GM10266 (cell line): ENCODE measurements around the gene NLRP5.
"Not testable (repeated sequence)": the region's sequence is repeated elsewhere in the genome, so short reads cannot be mapped to it uniquely, and the experiment has no call there.

ENCODE experiments used
- DNase-seq: peaks from one replicate; pipeline ENCODE4 v3.0.0; 2012; ENCODE audit errors: extremely low spot score
- TF ChIP-seq, protein P1 (sequence below): IDR thresholded peaks from 2 replicates; pipeline ENCODE4 v1.5.1; 2012; ENCODE audit warnings: mild to moderate bottlenecking, low read depth; ENCODE audit not compliant: control insufficient read depth, insufficient read depth; ENCODE audit errors: missing control alignments

The NLRP5 gene

DNA sequence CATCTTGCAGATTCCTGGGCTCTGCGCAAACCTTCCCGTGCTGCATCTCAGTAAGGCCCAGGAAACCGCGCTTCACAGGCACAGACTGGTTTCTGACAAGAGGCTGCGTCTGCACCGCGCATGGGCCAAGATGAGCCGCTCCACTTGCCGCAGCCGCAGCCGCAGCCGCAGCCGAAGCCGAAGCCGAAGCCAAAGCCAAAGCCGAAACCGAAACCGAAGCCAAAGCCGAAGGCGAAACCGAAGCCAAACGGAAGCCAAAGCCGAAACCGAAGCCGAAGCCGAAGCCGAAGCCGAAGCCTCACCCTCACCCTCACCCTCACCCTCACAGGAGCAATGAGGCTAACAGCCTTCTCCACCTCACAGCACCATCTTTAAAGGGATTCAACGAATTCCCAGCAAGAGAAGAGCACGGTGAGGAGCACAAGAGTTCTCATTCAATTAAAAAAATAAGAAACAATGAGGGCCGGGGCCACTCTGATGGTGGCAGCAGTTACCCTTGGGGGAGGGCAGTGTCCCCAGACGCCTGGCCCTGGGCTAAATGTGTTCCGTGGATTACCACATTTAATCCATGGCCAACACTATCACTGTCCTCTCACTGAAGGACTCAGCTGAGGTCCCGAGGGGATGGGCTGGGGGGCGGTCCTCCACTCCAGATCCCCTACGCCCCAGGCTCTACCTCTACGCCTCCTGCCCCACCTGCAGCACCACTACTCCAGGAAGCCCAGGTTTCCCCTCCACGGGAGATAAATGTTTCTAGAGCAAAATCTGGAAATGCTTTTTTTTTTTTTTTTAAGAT is 105.4 kb downstream of the NLRP5 start:
- no peak for DNase-seq
- TF ChIP-seq, protein P1, sequence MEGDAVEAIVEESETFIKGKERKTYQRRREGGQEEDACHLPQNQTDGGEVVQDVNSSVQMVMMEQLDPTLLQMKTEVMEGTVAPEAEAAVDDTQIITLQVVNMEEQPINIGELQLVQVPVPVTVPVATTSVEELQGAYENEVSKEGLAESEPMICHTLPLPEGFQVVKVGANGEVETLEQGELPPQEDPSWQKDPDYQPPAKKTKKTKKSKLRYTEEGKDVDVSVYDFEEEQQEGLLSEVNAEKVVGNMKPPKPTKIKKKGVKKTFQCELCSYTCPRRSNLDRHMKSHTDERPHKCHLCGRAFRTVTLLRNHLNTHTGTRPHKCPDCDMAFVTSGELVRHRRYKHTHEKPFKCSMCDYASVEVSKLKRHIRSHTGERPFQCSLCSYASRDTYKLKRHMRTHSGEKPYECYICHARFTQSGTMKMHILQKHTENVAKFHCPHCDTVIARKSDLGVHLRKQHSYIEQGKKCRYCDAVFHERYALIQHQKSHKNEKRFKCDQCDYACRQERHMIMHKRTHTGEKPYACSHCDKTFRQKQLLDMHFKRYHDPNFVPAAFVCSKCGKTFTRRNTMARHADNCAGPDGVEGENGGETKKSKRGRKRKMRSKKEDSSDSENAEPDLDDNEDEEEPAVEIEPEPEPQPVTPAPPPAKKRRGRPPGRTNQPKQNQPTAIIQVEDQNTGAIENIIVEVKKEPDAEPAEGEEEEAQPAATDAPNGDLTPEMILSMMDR, result no peak

DNA sequence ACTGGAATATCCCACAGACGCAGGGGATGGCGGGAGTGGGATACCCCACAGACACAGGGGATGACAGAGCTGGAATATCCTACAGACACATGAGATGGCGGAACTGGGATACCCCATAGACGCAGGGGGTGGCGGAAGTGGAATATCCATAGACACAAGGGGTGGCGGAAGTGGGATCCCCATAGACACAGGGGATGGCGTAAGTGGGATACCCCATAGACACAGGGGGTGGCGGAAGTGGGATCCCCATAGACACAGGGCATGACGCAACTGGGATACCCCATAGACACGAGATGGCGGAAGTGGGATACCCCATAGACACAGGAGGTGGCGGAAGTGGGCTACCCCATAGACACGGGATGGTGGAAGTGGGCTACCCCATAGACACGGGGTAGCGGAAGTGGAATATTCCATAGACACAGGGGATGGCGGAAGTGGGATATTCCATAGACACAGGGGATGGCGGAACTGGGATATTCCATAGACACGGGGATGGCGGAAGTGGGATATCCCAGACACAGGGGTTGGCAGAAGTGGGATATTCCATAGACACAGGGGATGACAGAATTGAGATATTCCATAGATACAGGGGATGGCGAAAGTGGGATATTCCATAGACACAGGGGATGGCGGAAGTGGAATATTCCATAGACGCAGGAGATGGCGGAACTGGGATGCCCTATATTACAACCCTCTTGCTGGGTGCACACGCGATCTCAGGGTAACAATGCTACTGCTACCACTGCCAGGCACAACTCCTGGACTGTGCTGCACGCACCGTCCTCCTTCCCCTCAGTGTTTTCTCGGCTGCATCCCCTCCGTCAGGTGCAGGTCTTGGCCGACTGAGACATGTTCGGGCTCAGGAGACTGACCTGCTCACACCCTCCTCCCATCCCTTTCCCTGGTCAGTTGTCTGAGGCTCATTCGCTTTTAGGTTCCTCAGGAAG is 106.4 kb downstream of the NLRP5 start:
- TF ChIP-seq, protein P1, result no peak
- DNase-seq, result no peak

DNA sequence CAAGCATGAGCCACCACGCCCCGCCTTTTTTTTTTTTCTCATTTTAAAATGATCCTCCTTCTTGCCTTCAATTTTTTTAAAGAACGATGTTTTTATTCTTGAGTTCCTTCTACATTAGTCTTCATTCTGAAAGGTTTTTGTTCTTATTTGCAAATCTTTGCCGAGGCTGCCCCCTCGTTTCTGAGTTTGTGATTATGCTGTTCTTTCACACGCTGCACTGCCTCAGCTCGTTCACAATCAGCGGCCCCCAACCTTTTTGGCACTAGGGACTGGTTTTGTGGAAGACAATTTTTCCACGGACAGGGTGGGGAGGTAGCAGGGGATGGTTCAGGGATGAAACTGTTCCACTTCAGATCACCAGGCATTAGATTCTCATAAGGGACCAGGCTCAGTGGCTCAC is 107.9 kb downstream of the NLRP5 start:
- DNase-seq, result no peak
- TF ChIP-seq, protein P1, result no peak

DNA sequence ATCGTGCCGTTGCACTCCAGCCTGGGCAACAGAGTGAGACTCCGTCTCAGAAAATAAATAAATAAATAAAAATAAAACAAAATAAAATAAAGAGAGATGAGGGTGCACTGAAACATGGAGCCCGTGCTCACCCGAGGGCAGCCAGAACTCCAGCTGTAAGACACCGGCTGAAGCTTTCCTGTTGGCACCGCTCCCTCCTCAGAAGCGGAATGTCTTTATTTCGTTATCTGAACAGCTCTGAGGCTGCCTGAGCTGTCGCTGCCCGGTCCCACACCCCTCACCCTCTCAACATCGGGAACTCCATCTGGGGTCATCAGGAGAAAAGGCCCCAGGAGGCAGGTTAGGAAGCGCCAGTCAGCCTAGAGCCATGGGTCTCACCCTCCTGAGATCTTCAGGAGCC is 110.1 kb downstream of the NLRP5 start:
- no peak for DNase-seq
- TF ChIP-seq, protein P1, result no peak

DNA sequence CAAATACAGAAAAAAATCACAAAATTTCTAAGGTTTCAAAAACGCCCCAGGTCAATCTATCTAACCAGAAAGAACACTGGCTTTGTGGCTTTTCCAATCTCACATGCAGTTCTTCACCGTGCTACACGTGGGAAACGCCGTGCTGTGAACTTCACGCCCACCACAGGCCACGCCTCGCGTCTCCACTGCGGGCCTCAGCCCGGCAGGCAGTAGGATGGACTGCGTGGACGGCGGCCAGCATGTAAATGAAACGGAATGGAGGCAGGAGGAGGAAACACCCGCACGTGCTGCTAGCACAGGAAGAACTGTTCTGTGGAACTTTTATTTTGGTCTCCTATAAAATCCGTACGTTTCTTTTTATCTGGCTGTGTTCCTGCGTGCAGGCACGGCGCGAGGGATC is 110.7 kb downstream of the NLRP5 start:
- TF ChIP-seq, protein P1, result no peak
- DNase-seq, result no peak

DNA sequence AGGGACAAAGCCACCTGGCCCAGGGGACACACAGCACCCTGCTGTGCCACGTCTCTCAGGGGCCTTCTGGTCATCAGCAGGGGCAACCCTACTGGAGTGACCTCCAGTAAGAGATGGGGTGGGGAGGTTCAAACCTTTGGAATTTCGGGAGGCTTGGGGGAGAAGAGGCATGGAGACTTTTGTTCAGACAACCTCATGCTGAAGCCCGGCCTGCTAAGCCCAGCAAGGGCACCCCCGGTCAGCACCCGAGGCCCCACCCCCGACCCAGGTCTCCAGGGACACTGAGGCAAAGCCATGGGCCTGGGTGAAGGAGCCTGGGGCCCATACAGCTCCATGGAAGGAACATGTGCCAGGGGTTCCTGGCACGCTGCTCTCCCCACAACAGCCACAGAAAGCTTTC is 111.2 kb downstream of the NLRP5 start:
- TF ChIP-seq, protein P1, result no peak
- DNase-seq, result no peak

DNA sequence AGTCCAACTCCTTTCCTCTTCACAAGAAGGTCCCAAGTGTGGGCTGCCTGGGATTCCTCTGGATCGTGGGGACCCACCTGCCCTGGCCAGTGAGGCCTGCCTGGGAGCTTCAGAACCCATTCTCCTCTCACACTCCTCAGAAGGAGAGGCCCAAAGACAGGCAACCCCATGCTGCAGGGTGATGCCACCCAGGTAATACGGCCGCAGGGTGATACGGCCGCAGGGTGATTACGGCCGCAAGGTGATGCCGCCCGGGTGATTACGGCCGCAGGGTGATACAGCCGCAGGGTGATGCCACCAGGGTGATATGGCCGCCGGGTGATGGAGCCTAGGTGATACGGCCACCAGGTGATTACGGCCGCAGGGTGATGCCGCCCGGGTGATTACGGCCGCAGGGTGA is 111.7 kb downstream of the NLRP5 start:
- not testable (repeated sequence) for DNase-seq
